OCI-LY1 (cell line): ENCODE results near the gene EDN2.

Experiments
- CTCF ChIP-seq: fragments of 200-600 bp; sonication (generic), shearing (Covaris generic); IDR thresholded peaks from 2 replicates; pipeline ENCODE4 v1.5.1; 2017; ENCODE audit warnings: mild to moderate bottlenecking, antibody characterized with exemption, low read length, moderate library complexity, mixed read lengths
- EZH2 ChIP-seq: fragments of 200-600 bp; sonication (generic), shearing (Covaris generic); IDR thresholded peaks from 2 replicates; pipeline ENCODE4 v1.8.0; 2017; ENCODE audit warnings: borderline replicate concordance, mixed run types, mild to moderate bottlenecking, antibody characterized with exemption, low read length, moderate library complexity, mixed read lengths

DNA sequence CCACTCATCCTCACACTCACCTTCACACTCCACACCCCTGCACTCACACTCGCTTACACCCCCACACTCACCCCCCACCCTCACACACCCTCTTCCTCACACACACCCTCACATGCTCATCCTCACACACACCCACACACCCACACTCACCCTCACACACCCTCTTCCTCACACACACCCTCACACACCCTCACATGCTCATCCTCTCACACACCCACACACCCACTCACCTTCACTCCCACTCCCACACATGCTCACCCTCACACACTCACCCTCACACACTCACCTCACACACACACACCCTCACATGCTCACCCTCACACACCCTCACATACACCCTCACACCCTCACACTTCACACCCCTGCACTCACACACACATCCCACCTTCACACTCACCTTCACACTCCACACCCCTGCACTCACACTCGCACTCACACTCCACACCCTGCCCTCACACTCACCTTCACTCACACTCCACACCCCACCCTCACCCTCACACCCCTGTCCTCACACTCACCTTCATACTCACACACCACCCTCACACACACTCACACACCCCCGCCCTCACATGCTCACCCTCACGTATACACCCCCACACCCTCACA is 42.6 kb upstream of the EDN2 start:
- TF ChIP-seq CTCF (no peak), EZH2 (no peak)
